HepG2 (cell line): ENCODE measurements around the gene SIVA1. TPM values are rescaled to one million over a fixed set of nuclear protein-coding genes. Genes with fewer than 3 reads are reported as not detected.

Experiments
- ARNTL ChIP-seq: sonication (generic); formaldehyde crosslinking; IDR thresholded peaks from 2 replicates; pipeline ENCODE4 v1.4.0; 2020; ENCODE audit warnings: mild to moderate bottlenecking, missing genetic modification reagents
- CREM ChIP-seq, 2 experiments: sonication (generic) in 1 of 2; formaldehyde crosslinking in 1 of 2; IDR thresholded peaks; 2 replicates each; pipeline versions ENCODE4 v1.4.0 to v1.6.1; 2016 to 2020; ENCODE audit warnings: antibody characterized with exemption in 1 of 2, mild to moderate bottlenecking in 1 of 2, missing genetic modification reagents in 1 of 2
- ETV5 ChIP-seq: IDR thresholded peaks from 2 replicates; pipeline ENCODE4 v1.6.1; 2018; ENCODE audit warnings: missing biosample characterization, missing genetic modification reagents, inconsistent platforms, borderline replicate concordance
- FOXM1 ChIP-seq: sonication (generic); formaldehyde crosslinking; IDR thresholded peaks from 2 replicates; pipeline ENCODE4 v1.5.0; 2020; ENCODE audit warnings: missing genetic modification reagents
- GTF3A ChIP-seq: sonication (generic); formaldehyde crosslinking; conservative IDR thresholded peaks from 2 replicates; pipeline ENCODE4 v1.4.0; 2020; ENCODE audit warnings: mild to moderate bottlenecking, missing genetic modification reagents
- KMT2A ChIP-seq: sonication (generic); formaldehyde crosslinking; IDR thresholded peaks from 2 replicates; pipeline ENCODE4 v1.4.0; 2020; ENCODE audit warnings: missing genetic modification reagents
- NFRKB ChIP-seq: fragments of 450-650 bp; IDR thresholded peaks from 2 replicates; pipeline ENCODE4 v1.6.1; 2017
- PITX1 ChIP-seq: sonication (generic); formaldehyde crosslinking; IDR thresholded peaks from 2 replicates; pipeline ENCODE4 v1.5.1; 2020; ENCODE audit warnings: mild to moderate bottlenecking, missing genetic modification reagents
- RBM22 ChIP-seq: fragments of 200-400 bp; formaldehyde crosslinking; optimal IDR thresholded peaks from 2 replicates; pipeline ENCODE3; 2017; ENCODE audit warnings: mild to moderate bottlenecking, low read length, moderate library complexity
- SETDB1 ChIP-seq: sonication (generic); formaldehyde crosslinking; IDR thresholded peaks from 2 replicates; pipeline ENCODE4 v1.5.1; 2020; ENCODE audit warnings: missing genetic modification reagents, mild to moderate bottlenecking, borderline replicate concordance
- XBP1 ChIP-seq: sonication (generic); formaldehyde crosslinking; IDR thresholded peaks from 2 replicates; pipeline ENCODE4 v1.5.0; 2020; ENCODE audit warnings: missing genetic modification reagents
- YEATS2 ChIP-seq: sonication (generic); formaldehyde crosslinking; IDR thresholded peaks from 2 replicates; pipeline ENCODE4 v1.4.0; 2020; ENCODE audit warnings: missing genetic modification reagents, borderline replicate concordance
- ZFP1 ChIP-seq: IDR thresholded peaks from 2 replicates; pipeline ENCODE4 v1.6.1; 2016
- ZNF12 ChIP-seq: sonication (generic); formaldehyde crosslinking; IDR thresholded peaks from 2 replicates; pipeline ENCODE4 v1.5.0; 2020; ENCODE audit warnings: missing genetic modification reagents
- ZNF20 ChIP-seq: sonication (generic); formaldehyde crosslinking; IDR thresholded peaks from 2 replicates; pipeline ENCODE4 v1.4.0; 2020; ENCODE audit warnings: mild to moderate bottlenecking, moderate library complexity, missing genetic modification reagents
- ZNF225 ChIP-seq: sonication (generic); formaldehyde crosslinking; IDR thresholded peaks from 2 replicates; pipeline ENCODE4 v1.4.0; 2020; ENCODE audit warnings: mild to moderate bottlenecking, missing genetic modification reagents
- ZNF282 ChIP-seq: fragments of 450-650 bp; IDR thresholded peaks from 2 replicates; pipeline ENCODE4 v1.6.1; 2018; ENCODE audit not compliant: partially characterized antibody
- ZNF629 ChIP-seq: sonication (generic); formaldehyde crosslinking; conservative IDR thresholded peaks from 2 replicates; pipeline ENCODE4 v1.5.0; 2020; ENCODE audit warnings: missing genetic modification reagents
- polyA plus RNA-seq, 8 experiments: library from polyadenylated mRNA; depleted of rRNA in 3 of 8; stranded (reverse) in 7 of 8; unstranded in 1 of 8; fragments of >200 nt; fragmentation: Illumina TruSeq in 4 of 8; extraction: Trizol in 4 of 8; gene quantifications; 2 replicates each; pipeline versions ENCODE4 v1.2.1 to v1.2.3, GENCODE V29; 2011 to 2016; ENCODE audit warnings: low read depth in 4 of 8, missing spikeins in 1 of 8, mixed read lengths in 1 of 8; ENCODE audit not compliant: insufficient read depth in 1 of 8
- total RNA-seq, 5 experiments: library from RNA; depleted of rRNA; stranded (reverse); fragments of >200 nt; fragmentation: Illumina TruSeq; extraction: Trizol; gene quantifications; 2 replicates each; pipeline ENCODE4 v1.2.3, GENCODE V29; 2016; ENCODE audit warnings: low read depth in 1 of 5
- TF ChIP-seq, protein P1 (sequence below): fragments of 450-650 bp; IDR thresholded peaks from 2 replicates; pipeline ENCODE4 v1.6.1; 2017
- TF ChIP-seq, protein P2 (sequence below): sonication (generic); formaldehyde crosslinking; IDR thresholded peaks from 2 replicates; pipeline ENCODE4 v1.4.0; 2020; ENCODE audit warnings: mild to moderate bottlenecking, missing genetic modification reagents
- TF ChIP-seq, protein P3 (sequence below): sonication (generic); formaldehyde crosslinking; IDR thresholded peaks from 2 replicates; pipeline ENCODE4 v1.5.0; 2020; ENCODE audit warnings: mild to moderate bottlenecking, missing genetic modification reagents
- TF ChIP-seq, protein P4 (sequence below): sonication (generic); formaldehyde crosslinking; IDR thresholded peaks from 2 replicates; pipeline ENCODE4 v1.5.0; 2020; ENCODE audit warnings: missing genetic modification reagents
- TF ChIP-seq, protein P5 (sequence below): sonication (generic); formaldehyde crosslinking; IDR thresholded peaks from 2 replicates; pipeline ENCODE4 v1.8.0; 2022; ENCODE audit warnings: mild to moderate bottlenecking, missing genetic modification reagents, moderate library complexity

Gene SIVA1
- total and polyA plus RNA-seq, 2 of the 13 experiments (the other 11 are each of a cell fraction or from before 2014, with no cell fraction given), result 123 to 186 TPM

DNA sequence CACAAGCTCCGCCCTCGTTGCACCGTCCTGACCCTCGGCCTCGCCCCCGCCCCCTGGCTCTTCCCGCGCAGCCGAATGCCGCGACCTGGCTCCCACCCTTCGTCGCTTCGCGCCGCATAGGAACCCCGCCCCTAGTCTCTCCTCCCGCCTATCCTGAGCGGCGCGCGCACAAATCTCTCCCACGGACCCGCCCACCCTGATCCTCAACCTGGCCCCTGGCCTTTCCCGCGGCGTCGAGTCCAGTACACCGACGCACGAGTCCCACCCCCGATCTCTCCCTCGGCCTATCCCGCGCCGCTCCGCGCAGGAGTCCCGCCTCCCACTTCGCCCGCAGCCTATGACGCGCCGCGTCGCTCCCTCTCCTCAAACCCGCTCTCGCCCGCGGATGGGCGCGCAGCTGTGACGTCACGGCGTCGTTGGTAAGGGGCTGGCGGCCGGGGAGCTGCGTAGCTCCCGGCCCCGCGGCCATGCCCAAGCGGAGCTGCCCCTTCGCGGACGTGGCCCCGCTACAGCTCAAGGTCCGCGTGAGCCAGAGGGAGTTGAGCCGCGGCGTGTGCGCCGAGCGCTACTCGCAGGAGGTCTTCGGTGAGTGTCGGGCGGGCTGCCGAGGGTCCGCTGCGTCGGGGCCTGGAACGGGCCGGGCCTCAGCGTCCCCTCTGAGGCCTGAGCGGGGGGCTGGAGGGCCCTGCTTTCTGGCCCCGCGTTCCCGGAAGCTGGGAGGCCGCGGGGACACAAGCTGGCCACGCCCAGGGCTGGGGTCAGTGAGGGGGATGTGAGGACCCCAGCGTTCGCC lies at the start of gene SIVA1 (continued):
- peak; percentile 51 for TF ChIP-seq ARNTL
- no peak for TF ChIP-seq NFRKB
- TF ChIP-seq ETV5, result peak; percentile 45; the same call in 1 of the 2 replicates
- TF ChIP-seq, protein P1, sequence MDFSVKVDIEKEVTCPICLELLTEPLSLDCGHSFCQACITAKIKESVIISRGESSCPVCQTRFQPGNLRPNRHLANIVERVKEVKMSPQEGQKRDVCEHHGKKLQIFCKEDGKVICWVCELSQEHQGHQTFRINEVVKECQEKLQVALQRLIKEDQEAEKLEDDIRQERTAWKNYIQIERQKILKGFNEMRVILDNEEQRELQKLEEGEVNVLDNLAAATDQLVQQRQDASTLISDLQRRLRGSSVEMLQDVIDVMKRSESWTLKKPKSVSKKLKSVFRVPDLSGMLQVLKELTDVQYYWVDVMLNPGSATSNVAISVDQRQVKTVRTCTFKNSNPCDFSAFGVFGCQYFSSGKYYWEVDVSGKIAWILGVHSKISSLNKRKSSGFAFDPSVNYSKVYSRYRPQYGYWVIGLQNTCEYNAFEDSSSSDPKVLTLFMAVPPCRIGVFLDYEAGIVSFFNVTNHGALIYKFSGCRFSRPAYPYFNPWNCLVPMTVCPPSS, result no peak
- 0 out of 2 replicates have a peak, but pooled peaks have one; percentile 11 for TF ChIP-seq ZNF12 (CRISPR knock-in tag)
- no peak for TF ChIP-seq XBP1 (CRISPR knock-in tag)
- TF ChIP-seq YEATS2 (CRISPR knock-in tag), result peak; percentile 85
- TF ChIP-seq, protein P2, sequence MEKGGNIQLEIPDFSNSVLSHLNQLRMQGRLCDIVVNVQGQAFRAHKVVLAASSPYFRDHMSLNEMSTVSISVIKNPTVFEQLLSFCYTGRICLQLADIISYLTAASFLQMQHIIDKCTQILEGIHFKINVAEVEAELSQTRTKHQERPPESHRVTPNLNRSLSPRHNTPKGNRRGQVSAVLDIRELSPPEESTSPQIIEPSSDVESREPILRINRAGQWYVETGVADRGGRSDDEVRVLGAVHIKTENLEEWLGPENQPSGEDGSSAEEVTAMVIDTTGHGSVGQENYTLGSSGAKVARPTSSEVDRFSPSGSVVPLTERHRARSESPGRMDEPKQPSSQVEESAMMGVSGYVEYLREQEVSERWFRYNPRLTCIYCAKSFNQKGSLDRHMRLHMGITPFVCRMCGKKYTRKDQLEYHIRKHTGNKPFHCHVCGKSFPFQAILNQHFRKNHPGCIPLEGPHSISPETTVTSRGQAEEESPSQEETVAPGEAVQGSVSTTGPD (CRISPR knock-in tag), result no peak
- TF ChIP-seq GTF3A (CRISPR knock-in tag), result peak; percentile 88; the same call in 1 of the 2 replicates
- TF ChIP-seq, protein P3, sequence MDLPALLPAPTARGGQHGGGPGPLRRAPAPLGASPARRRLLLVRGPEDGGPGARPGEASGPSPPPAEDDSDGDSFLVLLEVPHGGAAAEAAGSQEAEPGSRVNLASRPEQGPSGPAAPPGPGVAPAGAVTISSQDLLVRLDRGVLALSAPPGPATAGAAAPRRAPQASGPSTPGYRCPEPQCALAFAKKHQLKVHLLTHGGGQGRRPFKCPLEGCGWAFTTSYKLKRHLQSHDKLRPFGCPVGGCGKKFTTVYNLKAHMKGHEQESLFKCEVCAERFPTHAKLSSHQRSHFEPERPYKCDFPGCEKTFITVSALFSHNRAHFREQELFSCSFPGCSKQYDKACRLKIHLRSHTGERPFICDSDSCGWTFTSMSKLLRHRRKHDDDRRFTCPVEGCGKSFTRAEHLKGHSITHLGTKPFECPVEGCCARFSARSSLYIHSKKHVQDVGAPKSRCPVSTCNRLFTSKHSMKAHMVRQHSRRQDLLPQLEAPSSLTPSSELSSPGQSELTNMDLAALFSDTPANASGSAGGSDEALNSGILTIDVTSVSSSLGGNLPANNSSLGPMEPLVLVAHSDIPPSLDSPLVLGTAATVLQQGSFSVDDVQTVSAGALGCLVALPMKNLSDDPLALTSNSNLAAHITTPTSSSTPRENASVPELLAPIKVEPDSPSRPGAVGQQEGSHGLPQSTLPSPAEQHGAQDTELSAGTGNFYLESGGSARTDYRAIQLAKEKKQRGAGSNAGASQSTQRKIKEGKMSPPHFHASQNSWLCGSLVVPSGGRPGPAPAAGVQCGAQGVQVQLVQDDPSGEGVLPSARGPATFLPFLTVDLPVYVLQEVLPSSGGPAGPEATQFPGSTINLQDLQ (CRISPR knock-in tag), result peak; percentile 89; the same call in 1 of the 2 replicates
- no peak for TF ChIP-seq FOXM1 (CRISPR knock-in tag)
- peak; percentile 70; the same call in 1 of the 2 replicates for TF ChIP-seq ZNF225 (CRISPR knock-in tag)
- TF ChIP-seq, protein P4, sequence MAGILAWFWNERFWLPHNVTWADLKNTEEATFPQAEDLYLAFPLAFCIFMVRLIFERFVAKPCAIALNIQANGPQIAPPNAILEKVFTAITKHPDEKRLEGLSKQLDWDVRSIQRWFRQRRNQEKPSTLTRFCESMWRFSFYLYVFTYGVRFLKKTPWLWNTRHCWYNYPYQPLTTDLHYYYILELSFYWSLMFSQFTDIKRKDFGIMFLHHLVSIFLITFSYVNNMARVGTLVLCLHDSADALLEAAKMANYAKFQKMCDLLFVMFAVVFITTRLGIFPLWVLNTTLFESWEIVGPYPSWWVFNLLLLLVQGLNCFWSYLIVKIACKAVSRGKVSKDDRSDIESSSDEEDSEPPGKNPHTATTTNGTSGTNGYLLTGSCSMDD (CRISPR knock-in tag), result no peak
- TF ChIP-seq ZNF282, result no peak
- TF ChIP-seq CREM (IDR thresholded peaks at IDR 0.05), result peak; percentile 92
- TF ChIP-seq CREM (CRISPR knock-in tag; IDR thresholded peaks at IDR 0.05), result peak; percentile 91
- no peak; the same call in 1 of the 2 replicates for TF ChIP-seq PITX1 (CRISPR knock-in tag)
- TF ChIP-seq SETDB1, result no peak
- TF ChIP-seq ZNF20, result peak; percentile 18; the same call in 1 of the 2 replicates
- TF ChIP-seq RBM22, result no peak
- TF ChIP-seq, protein P5, sequence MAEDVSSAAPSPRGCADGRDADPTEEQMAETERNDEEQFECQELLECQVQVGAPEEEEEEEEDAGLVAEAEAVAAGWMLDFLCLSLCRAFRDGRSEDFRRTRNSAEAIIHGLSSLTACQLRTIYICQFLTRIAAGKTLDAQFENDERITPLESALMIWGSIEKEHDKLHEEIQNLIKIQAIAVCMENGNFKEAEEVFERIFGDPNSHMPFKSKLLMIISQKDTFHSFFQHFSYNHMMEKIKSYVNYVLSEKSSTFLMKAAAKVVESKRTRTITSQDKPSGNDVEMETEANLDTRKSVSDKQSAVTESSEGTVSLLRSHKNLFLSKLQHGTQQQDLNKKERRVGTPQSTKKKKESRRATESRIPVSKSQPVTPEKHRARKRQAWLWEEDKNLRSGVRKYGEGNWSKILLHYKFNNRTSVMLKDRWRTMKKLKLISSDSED (CRISPR knock-in tag), result no peak
- no peak; the same call in 1 of the 2 replicates for TF ChIP-seq KMT2A (CRISPR knock-in tag)
- no peak for TF ChIP-seq ZNF629 (CRISPR knock-in tag)
- no peak for TF ChIP-seq ZFP1
